ENCODE measurements around the gene BEX1.
"Not testable (repeated sequence)": the region's sequence is repeated elsewhere in the genome, so short reads cannot be mapped to it uniquely, and the experiment has no call there.

GRCh38 chrX:103033371-103033770 lies 30.6 kb downstream of the BEX1 start:
- TF ChIP-seq EZH2 (IDR thresholded peaks at IDR 0.05): not testable (repeated sequence)
- TF ChIP-seq, protein P1, sequence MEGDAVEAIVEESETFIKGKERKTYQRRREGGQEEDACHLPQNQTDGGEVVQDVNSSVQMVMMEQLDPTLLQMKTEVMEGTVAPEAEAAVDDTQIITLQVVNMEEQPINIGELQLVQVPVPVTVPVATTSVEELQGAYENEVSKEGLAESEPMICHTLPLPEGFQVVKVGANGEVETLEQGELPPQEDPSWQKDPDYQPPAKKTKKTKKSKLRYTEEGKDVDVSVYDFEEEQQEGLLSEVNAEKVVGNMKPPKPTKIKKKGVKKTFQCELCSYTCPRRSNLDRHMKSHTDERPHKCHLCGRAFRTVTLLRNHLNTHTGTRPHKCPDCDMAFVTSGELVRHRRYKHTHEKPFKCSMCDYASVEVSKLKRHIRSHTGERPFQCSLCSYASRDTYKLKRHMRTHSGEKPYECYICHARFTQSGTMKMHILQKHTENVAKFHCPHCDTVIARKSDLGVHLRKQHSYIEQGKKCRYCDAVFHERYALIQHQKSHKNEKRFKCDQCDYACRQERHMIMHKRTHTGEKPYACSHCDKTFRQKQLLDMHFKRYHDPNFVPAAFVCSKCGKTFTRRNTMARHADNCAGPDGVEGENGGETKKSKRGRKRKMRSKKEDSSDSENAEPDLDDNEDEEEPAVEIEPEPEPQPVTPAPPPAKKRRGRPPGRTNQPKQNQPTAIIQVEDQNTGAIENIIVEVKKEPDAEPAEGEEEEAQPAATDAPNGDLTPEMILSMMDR (IDR thresholded peaks at IDR 0.05): not testable (repeated sequence)

All from neural progenitor cell (in vitro differentiated cells).